Hepatocyte (in vitro differentiated cells): ENCODE measurements around the gene SIM2. TPM values are rescaled to one million over a fixed set of nuclear protein-coding genes. Genes with fewer than 3 reads are reported as not detected.

Experiments
- DNase-seq: peaks from one replicate; pipeline ENCODE4 v3.0.0-alpha.2; 2016; ENCODE audit warnings: low spot score
- H2AFZ ChIP-seq: fragments of 200-600 bp; sonication (generic); 2 replicates; pipeline ENCODE4 v1.6.0; 2016; ENCODE audit warnings: antibody characterized with exemption, mild to moderate bottlenecking
- H3K27ac ChIP-seq: fragments of 200-600 bp; sonication (generic); 2 replicates; pipeline ENCODE4 v1.5.1; 2016; ENCODE audit warnings: mild to moderate bottlenecking
- H3K27me3 ChIP-seq: fragments of 200-600 bp; sonication (generic); 2 replicates; pipeline ENCODE4 v1.6.1; 2016
- H3K36me3 ChIP-seq: fragments of 200-600 bp; sonication (generic); replicated peaks from 2 replicates; pipeline ENCODE4 v1.5.1; 2016; ENCODE audit warnings: low read depth; ENCODE audit not compliant: insufficient read depth
- H3K4me1 ChIP-seq: fragments of 200-600 bp; sonication (generic); 2 replicates; pipeline ENCODE4 v1.5.1; 2016; ENCODE audit warnings: mild to moderate bottlenecking, moderate library complexity; ENCODE audit not compliant: insufficient read depth
- H3K4me2 ChIP-seq: fragments of 200-600 bp; sonication (generic); 2 replicates; pipeline ENCODE4 v1.6.0; 2016
- H3K4me3 ChIP-seq: fragments of 200-600 bp; sonication (generic); 2 replicates; pipeline ENCODE4 v1.5.1; 2016; ENCODE audit warnings: mild to moderate bottlenecking
- H3K79me2 ChIP-seq: fragments of 200-600 bp; sonication (generic); 2 replicates; pipeline ENCODE4 v1.6.0; 2017; ENCODE audit warnings: mild to moderate bottlenecking
- H3K9me2 ChIP-seq: fragments of 200-600 bp; sonication (generic); replicated peaks from 2 replicates; pipeline ENCODE4 v1.6.0; 2017; ENCODE audit warnings: mild to moderate bottlenecking; ENCODE audit not compliant: insufficient read depth
- H3K9me3 ChIP-seq: fragments of 200-600 bp; sonication (generic); 2 replicates; pipeline ENCODE4 v1.5.1; 2016; ENCODE audit warnings: low read depth, mild to moderate bottlenecking
- H4K20me1 ChIP-seq: fragments of 200-600 bp; sonication (generic); 2 replicates; pipeline ENCODE4 v1.6.0; 2016; ENCODE audit warnings: mild to moderate bottlenecking; ENCODE audit not compliant: insufficient read depth, poor library complexity, severe bottlenecking
- EZH2 ChIP-seq: fragments of 200-600 bp; sonication (generic); IDR thresholded peaks from 2 replicates; pipeline ENCODE4 v1.6.1; 2016; ENCODE audit warnings: antibody characterized with exemption, mild to moderate bottlenecking, borderline replicate concordance
- EZH2phosphoT487 ChIP-seq: fragments of 200-600 bp; sonication (generic); IDR thresholded peaks from one replicate; pipeline ENCODE4 v1.6.1; 2018; ENCODE audit warnings: antibody characterized with exemption, mild to moderate bottlenecking, low read depth, moderate library complexity; ENCODE audit not compliant: unreplicated experiment, severe bottlenecking
- WGBS: methylation state at CpG from one replicate; pipeline ENCODE4 v1.1.6; 2016; ENCODE audit warnings: low lambda C conversion rate; ENCODE audit errors: missing lambda C conversion rate; 5-methylcytosine and 5-hydroxymethylcytosine counted together
- polyA plus RNA-seq: library from polyadenylated mRNA; unstranded; fragments of >200 nt; fragmentation: Nextera tagmentation; extraction: Ambion mirVana; gene quantifications from 2 replicates; pipeline ENCODE4 v1.2.1, GENCODE V29; 2016
- total RNA-seq: library from RNA; depleted of rRNA; stranded (reverse); fragments of >200 nt; gene quantifications from 2 replicates; pipeline ENCODE4 v1.2.3, GENCODE V29; 2014
- TF ChIP-seq, protein P1 (sequence below): fragments of 200-600 bp; sonication (generic); IDR thresholded peaks from 2 replicates; pipeline ENCODE4 v1.5.1; 2016; ENCODE audit warnings: antibody characterized with exemption, mild to moderate bottlenecking; ENCODE audit not compliant: poor library complexity

The SIM2 gene
- total and polyA plus RNA-seq, 2 experiments from 2014 or later, result 0.20 to 0.35 TPM

DNA sequence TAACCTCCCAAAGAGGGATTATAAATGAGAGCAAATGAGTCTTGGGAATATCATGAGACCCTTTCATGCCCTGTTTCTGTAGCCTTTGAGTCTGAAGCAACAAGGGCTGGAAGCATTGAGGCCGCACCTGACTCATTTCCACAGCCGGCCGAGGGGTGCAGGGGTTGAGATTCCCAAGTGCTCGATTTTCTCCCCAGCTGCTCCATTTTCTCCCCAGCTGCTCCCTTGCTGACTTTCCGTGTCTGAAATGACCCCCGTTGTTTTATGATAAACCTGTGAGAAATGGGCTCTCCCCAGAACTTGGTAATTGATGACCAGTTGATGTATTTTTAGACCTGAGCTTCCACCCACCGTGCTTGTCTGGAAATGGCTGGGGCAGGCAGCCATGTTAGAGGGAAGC is 22.9 kb downstream of the SIM2 start:
- no peak overlapping the region for H3K4me2 ChIP-seq
- no peaks in the 10 kb centered on the region for H3K9me2 ChIP-seq
- H3K79me2 ChIP-seq, result no peaks in the 10 kb centered on the region
- H3K27me3 ChIP-seq, result peaks cover 12% of the 10 kb centered on the region
- H3K4me1 ChIP-seq, result no peaks in the 10 kb centered on the region
- no peaks in the 10 kb centered on the region for H3K36me3 ChIP-seq
- no peak overlapping the region for H3K27ac ChIP-seq
- no peak overlapping the region for H2AFZ ChIP-seq
- no peak for DNase-seq
- WGBS, result 92% methylated on average over 7 of the region's 7 CpGs
- no peaks in the 10 kb centered on the region for H4K20me1 ChIP-seq
- no peak overlapping the region for H3K4me3 ChIP-seq
- TF ChIP-seq EZH2 (no peak), EZH2phosphoT487 (no peak)
- TF ChIP-seq, protein P1, sequence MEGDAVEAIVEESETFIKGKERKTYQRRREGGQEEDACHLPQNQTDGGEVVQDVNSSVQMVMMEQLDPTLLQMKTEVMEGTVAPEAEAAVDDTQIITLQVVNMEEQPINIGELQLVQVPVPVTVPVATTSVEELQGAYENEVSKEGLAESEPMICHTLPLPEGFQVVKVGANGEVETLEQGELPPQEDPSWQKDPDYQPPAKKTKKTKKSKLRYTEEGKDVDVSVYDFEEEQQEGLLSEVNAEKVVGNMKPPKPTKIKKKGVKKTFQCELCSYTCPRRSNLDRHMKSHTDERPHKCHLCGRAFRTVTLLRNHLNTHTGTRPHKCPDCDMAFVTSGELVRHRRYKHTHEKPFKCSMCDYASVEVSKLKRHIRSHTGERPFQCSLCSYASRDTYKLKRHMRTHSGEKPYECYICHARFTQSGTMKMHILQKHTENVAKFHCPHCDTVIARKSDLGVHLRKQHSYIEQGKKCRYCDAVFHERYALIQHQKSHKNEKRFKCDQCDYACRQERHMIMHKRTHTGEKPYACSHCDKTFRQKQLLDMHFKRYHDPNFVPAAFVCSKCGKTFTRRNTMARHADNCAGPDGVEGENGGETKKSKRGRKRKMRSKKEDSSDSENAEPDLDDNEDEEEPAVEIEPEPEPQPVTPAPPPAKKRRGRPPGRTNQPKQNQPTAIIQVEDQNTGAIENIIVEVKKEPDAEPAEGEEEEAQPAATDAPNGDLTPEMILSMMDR, result no peak
- H3K9me3 ChIP-seq, result no peaks in the 10 kb centered on the region

DNA sequence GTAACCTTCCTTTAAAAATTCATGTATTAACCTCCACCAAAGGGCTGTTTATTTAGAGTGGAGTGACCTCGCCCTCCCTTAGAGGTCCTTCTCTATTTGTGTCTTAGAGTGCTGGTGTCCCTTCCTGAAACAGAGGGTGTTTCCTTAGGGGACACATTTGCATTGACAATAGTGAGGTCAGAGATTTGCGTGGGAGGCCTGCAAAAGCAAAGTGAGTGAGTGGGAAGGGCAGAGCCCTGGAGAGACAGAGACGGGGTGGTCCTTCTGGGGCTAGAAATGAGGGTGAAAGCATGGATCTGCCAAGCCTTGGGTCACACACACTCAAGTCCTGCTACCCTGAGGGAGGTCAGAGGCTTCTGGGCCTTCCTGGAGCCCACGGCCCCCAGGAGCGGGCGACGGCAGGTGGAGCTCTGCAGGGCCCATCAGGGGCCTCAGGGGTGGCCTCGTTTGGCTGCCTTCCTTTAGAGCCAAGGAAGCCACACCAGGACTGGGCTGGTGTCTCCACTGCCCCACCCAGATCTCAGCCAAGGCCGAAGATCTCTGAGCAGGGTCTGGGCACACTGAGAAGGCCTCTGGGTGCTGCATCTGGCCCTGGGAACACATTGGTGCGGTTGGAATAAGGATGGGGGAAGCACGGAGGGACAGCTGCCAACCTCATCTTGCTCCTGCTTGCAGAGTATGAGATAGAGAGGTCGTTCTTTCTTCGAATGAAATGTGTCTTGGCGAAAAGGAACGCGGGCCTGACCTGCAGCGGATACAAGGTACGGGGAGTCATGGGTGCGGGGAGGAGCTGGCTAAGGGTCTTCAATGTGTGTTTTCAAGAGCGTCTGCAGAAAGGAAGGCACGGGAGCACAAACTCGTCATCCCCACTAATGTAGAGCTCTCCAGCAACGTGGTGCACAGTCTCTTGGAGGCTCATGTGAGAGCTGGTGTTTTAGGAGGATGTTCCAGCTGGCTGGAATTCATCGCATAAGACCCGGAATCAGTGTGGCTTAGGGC is 23.8 kb downstream of the SIM2 start:
- Histone ChIP-seq H3K27me3 (peaks cover 6% of the 10 kb centered on the region), H3K9me2 (no peaks in the 10 kb centered on the region), H2AFZ (no peak overlapping the region), H4K20me1 (no peaks in the 10 kb centered on the region), H3K79me2 (no peaks in the 10 kb centered on the region), H3K4me1 (no peaks in the 10 kb centered on the region), H3K27ac (no peak overlapping the region), H3K36me3 (no peaks in the 10 kb centered on the region), H3K9me3 (no peaks in the 10 kb centered on the region), H3K4me3 (no peak overlapping the region), H3K4me2 (no peak overlapping the region)
- TF ChIP-seq EZH2phosphoT487 (no peak), EZH2 (no peak)
- TF ChIP-seq, protein P1, result no peak
- DNase-seq, result no peak
- 91% methylated on average over 25 of the region's 25 CpGs for WGBS

DNA sequence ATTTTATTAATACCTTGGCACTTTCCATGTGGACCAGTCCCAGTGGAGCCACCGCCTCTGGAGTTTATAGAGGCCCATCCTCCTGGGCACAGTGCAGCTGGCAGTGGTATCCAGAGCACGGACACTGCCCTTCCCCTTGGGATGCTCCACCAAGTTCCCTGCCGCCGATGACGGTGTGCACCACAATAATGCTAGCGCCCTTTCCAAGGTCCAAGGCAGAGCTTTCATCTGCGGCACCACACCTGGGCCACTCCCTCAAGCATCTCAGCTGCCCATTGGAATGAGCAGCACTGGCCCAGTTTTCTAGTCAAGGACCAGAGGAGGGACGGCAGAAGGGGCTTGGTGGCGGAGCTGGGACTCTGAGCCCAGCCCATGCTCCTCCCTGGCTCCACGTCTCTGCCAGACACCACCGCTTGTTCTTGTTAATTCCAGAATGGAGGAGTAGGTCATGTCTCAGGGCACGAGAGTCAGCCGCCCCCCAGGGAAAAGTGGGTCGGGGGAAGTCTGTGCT is 24.5 kb downstream of the SIM2 start:
- Histone ChIP-seq H3K79me2 (no peaks in the 10 kb centered on the region), H3K4me1 (no peaks in the 10 kb centered on the region), H3K4me2 (no peak overlapping the region), H3K27ac (no peak overlapping the region), H3K9me3 (no peaks in the 10 kb centered on the region), H3K4me3 (no peak overlapping the region), H3K9me2 (no peaks in the 10 kb centered on the region), H3K36me3 (no peaks in the 10 kb centered on the region), H2AFZ (no peak overlapping the region), H4K20me1 (no peaks in the 10 kb centered on the region), H3K27me3 (peaks cover 6% of the 10 kb centered on the region)
- no peak for DNase-seq
- TF ChIP-seq EZH2 (no peak), EZH2phosphoT487 (no peak)
- TF ChIP-seq, protein P1, result no peak
- 91% methylated on average over 14 of the region's 14 CpGs for WGBS
